ENCODE results near the gene CDHR4. TPM values are rescaled to one million over a fixed set of nuclear protein-coding genes. Genes with fewer than 3 reads are reported as not detected.
"Not testable (repeated sequence)": the region's sequence is repeated elsewhere in the genome, so short reads cannot be mapped to it uniquely, and the experiment has no call there.

CDHR4 gene
- total and polyA plus RNA-seq, 2 of the 8 experiments (the other 6 are each of a cell fraction or from before 2014, with no cell fraction given): 0.50 to 0.60 TPM

- H3K23me2 ChIP-seq (ENCODE audit: low read depth, low read length); H3K9ac ChIP-seq (replicated peaks in 1 of 4; ENCODE audit: extremely low read depth in 1 of 4, low read depth in 3 of 4, low read length in 3 of 4); H2BK20ac ChIP-seq (ENCODE audit: low read length); H3K4ac ChIP-seq (replicated peaks; ENCODE audit: insufficient read length, low read depth, low read length); H4K5ac ChIP-seq (ENCODE audit: insufficient read length, low read depth, low read length); H4K20me1 ChIP-seq (replicated peaks in 1 of 2; ENCODE audit: control insufficient read depth in 1 of 2, insufficient read depth in 2 of 2, low read length in 2 of 2); H3K27ac ChIP-seq (ENCODE audit: low read depth, low read length); H3K18ac ChIP-seq (ENCODE audit: extremely low read depth, low read length); H2BK12ac ChIP-seq (ENCODE audit: low read depth, low read length); H3K4me2 ChIP-seq (ENCODE audit: insufficient read depth in 1 of 2, low read depth in 2 of 2, low read length in 2 of 2); H3K4me1 ChIP-seq (replicated peaks in 1 of 4; ENCODE audit: control insufficient read depth in 3 of 4, insufficient read depth in 4 of 4, low read length in 3 of 4); H3K27me3 ChIP-seq (replicated peaks in 1 of 4; ENCODE audit: control insufficient read depth in 3 of 4, extremely low read depth in 1 of 4, insufficient read depth in 3 of 4, low read length in 3 of 4); H2BK15ac ChIP-seq (ENCODE audit: low read length); H2AFZ ChIP-seq (ENCODE audit: low read length); H3K14ac ChIP-seq (ENCODE audit: insufficient read length); H2BK5ac ChIP-seq (ENCODE audit: low read depth, low read length); H3K56ac ChIP-seq (replicated peaks; ENCODE audit: insufficient read length, low read depth, low read length); H2AK5ac ChIP-seq (ENCODE audit: low read depth, low read length); H3K23ac ChIP-seq (ENCODE audit: insufficient read length); H3K4me3 ChIP-seq (ENCODE audit: extremely low read depth in 1 of 4, insufficient read depth in 2 of 4, low read depth in 3 of 4, low read length in 4 of 4); H2BK120ac ChIP-seq (replicated peaks; ENCODE audit: low read depth, low read length); FAIRE-seq; H3K9me3 ChIP-seq (ENCODE audit: insufficient read depth in 2 of 2, low read depth in 1 of 2, low read length in 1 of 2); H4K91ac ChIP-seq (replicated peaks; ENCODE audit: insufficient read length, low read length); DNase-seq (ENCODE audit: low read depth in 1 of 2, low spot score in 2 of 2); H4K8ac ChIP-seq (ENCODE audit: extremely low read depth, insufficient read depth, low read length): not testable (repeated sequence)
- H3K79me1 ChIP-seq (ENCODE audit: low read depth, low read length): peaks cover 20% of the 10 kb centered on the region
- 94% methylated on average over 9 of the region's 9 CpGs; no CpG with 5 or more reads in 1 of the 2 experiments for WGBS, 2 experiments (ENCODE audit: extremely low coverage in 1 of 2, insufficient coverage in 1 of 2, insufficient read length in 1 of 2, insufficient replicate concordance in 2 of 2, low coverage in 1 of 2, low lambda C conversion rate in 2 of 2, missing lambda C conversion rate in 1 of 2)
- peaks cover 0 to 77% of the 10 kb centered on the region in 2 experiments; a peak in 3 of 4 replicates for H3K79me2 ChIP-seq (ENCODE audit: control insufficient read depth in 1 of 2, insufficient read depth in 2 of 2, low read length in 2 of 2)
- CTCF ChIA-PET (ENCODE audit: partially characterized antibody): interaction anchor here (0.6 to 1.9 kb wide), 3 partner anchors 11 to 80 kb away, joined by 3 to 5 read pairs (median 3); no protein-coding TSS in a partner anchor
- POLR2A ChIA-PET (ENCODE audit: partially characterized antibody): interaction anchor here (1.0 to 1.2 kb wide), 3 partner anchors 10 to 318 kb away, joined by 3 read pairs; no protein-coding TSS in a partner anchor
- peaks cover 0 to 13% (median 3%) of the 10 kb centered on the region in 4 experiments; a peak in 5 of 8 replicates for H3K36me3 ChIP-seq (ENCODE audit: control insufficient read depth in 2 of 4, insufficient read depth in 4 of 4, low read length in 3 of 4)
Measured at GRCh38 chr3:49780975-49781365, 18.7 kb downstream of the CDHR4 start.
